Smooth muscle cell (in vitro differentiated cells): Measurements from ENCODE around the gene MANBA. TPM values are rescaled to one million over a fixed set of nuclear protein-coding genes. Genes with fewer than 3 reads are reported as not detected.

Experiments
- DNase-seq: peaks from one replicate; lab custom pipeline; 2025; ENCODE audit not compliant: unreplicated experiment; lab: John Stamatoyannopoulos, UW
- H2AFZ ChIP-seq: fragments of 200-600 bp; sonication (generic); 2 replicates; pipeline ENCODE4 v1.6.0; 2016; ENCODE audit warnings: antibody characterized with exemption, low read depth, mild to moderate bottlenecking
- H3F3A ChIP-seq: fragments of 200-600 bp; sonication (generic); 2 replicates; pipeline ENCODE4 v1.6.0; 2017; ENCODE audit warnings: antibody characterized with exemption, low read depth
- H3K27ac ChIP-seq: fragments of 200-600 bp; sonication (generic); 2 replicates; pipeline ENCODE4 v1.5.1; 2016; ENCODE audit warnings: low read depth, mild to moderate bottlenecking
- H3K27me3 ChIP-seq: fragments of 200-600 bp; sonication (generic); 2 replicates; pipeline ENCODE4 v1.6.1; 2016; ENCODE audit warnings: low read depth, mild to moderate bottlenecking
- H3K36me3 ChIP-seq: fragments of 200-600 bp; sonication (generic); 2 replicates; pipeline ENCODE4 v1.5.1; 2016; ENCODE audit warnings: low read depth
- H3K4me1 ChIP-seq: fragments of 200-600 bp; sonication (generic); 2 replicates; pipeline ENCODE4 v1.5.1; 2016; ENCODE audit warnings: low read depth
- H3K4me2 ChIP-seq: fragments of 200-600 bp; sonication (generic); 2 replicates; pipeline ENCODE4 v1.6.0; 2016; ENCODE audit warnings: mild to moderate bottlenecking
- H3K4me3 ChIP-seq: fragments of 200-600 bp; sonication (generic); 2 replicates; pipeline ENCODE4 v1.5.1; 2016; ENCODE audit warnings: mild to moderate bottlenecking
- H3K79me2 ChIP-seq: fragments of 200-600 bp; sonication (generic); 2 replicates; pipeline ENCODE4 v1.6.0; 2016; ENCODE audit warnings: low read depth, mild to moderate bottlenecking
- H3K9ac ChIP-seq: fragments of 200-600 bp; sonication (generic); 2 replicates; pipeline ENCODE4 v1.6.0; 2016; ENCODE audit warnings: low read depth
- H3K9me3 ChIP-seq: fragments of 200-600 bp; sonication (generic); replicated peaks from 2 replicates; pipeline ENCODE4 v1.5.1; 2016; ENCODE audit warnings: low read depth
- H4K20me1 ChIP-seq: fragments of 200-600 bp; sonication (generic); 2 replicates; pipeline ENCODE4 v1.6.0; 2016; ENCODE audit warnings: low read depth
- CTCF ChIP-seq: fragments of 200-600 bp; sonication (generic); IDR thresholded peaks from 2 replicates; pipeline ENCODE4 v1.5.1; 2017; ENCODE audit warnings: borderline replicate concordance, mild to moderate bottlenecking, antibody characterized with exemption; ENCODE audit not compliant: insufficient read depth, poor library complexity, severe bottlenecking
- WGBS: methylation state at CpG from one replicate; pipeline ENCODE4 v1.1.7; 2016; ENCODE audit warnings: low lambda C conversion rate; 5-methylcytosine and 5-hydroxymethylcytosine counted together
- polyA plus RNA-seq: library from polyadenylated mRNA; unstranded; fragments of >200 nt; fragmentation: Nextera tagmentation; extraction: Ambion mirVana; gene quantifications from 2 replicates; pipeline ENCODE4 v1.2.1, GENCODE V29; 2016
- total RNA-seq: library from RNA; depleted of rRNA; stranded (reverse); fragments of >200 nt; gene quantifications from 2 replicates; pipeline ENCODE4 v1.2.3, GENCODE V29; 2014

MANBA gene
- total and polyA plus RNA-seq, 2 experiments from 2014 or later = 58.1 to 99.9 TPM

- peaks cover 4% of the 10 kb centered on the region for H3K4me1 ChIP-seq
- H3K4me2 ChIP-seq = peak overlapping the region; percentile 18
- no peaks in the 10 kb centered on the region for H3K79me2 ChIP-seq
- H4K20me1 ChIP-seq = no peaks in the 10 kb centered on the region
- no peaks in the 10 kb centered on the region for H3K9me3 ChIP-seq
- H3K27me3 ChIP-seq = no peaks in the 10 kb centered on the region
- peaks cover 8% of the 10 kb centered on the region for H3K36me3 ChIP-seq
- peak overlapping the region; percentile 91 for H3K27ac ChIP-seq
- WGBS = 79% methylated on average over 3 of the region's 3 CpGs
- H2AFZ ChIP-seq = no peak overlapping the region
- no peak overlapping the region for H3K4me3 ChIP-seq
- DNase-seq = no peak
- H3F3A ChIP-seq = peaks cover 11% of the 10 kb centered on the region
- TF ChIP-seq CTCF = no peak
- H3K9ac ChIP-seq = peak overlapping the region; percentile 39
Measured at GRCh38 chr4:102665527-102665926, 95.2 kb downstream of the MANBA start.

GRCh38 chr4:102663073-102663472 lies 97.7 kb downstream of the MANBA start:
- Histone ChIP-seq H4K20me1 (no peaks in the 10 kb centered on the region), H3K27ac (peak overlapping the region; percentile 91), H3F3A (peaks cover 11% of the 10 kb centered on the region), H2AFZ (no peak overlapping the region), H3K9ac (peak overlapping the region; percentile 61), H3K27me3 (no peaks in the 10 kb centered on the region), H3K36me3 (peaks cover 8% of the 10 kb centered on the region), H3K79me2 (no peaks in the 10 kb centered on the region), H3K4me1 (peaks cover 4% of the 10 kb centered on the region), H3K4me3 (no peak overlapping the region), H3K4me2 (peak overlapping the region; percentile 23), H3K9me3 (no peaks in the 10 kb centered on the region)
- WGBS = 4% methylated on average over 1 of the region's 1 CpG
- TF ChIP-seq CTCF = no peak
- no peak for DNase-seq

GRCh38 chr4:102657206-102657605 lies 103.6 kb downstream of the MANBA start:
- 82% methylated on average over 5 of the region's 5 CpGs for WGBS
- Histone ChIP-seq H3K27ac (no peak overlapping the region), H3K79me2 (no peaks in the 10 kb centered on the region), H3K4me3 (no peak overlapping the region), H4K20me1 (no peaks in the 10 kb centered on the region), H2AFZ (no peak overlapping the region), H3F3A (no peaks in the 10 kb centered on the region), H3K4me1 (no peaks in the 10 kb centered on the region), H3K9me3 (no peaks in the 10 kb centered on the region), H3K36me3 (peaks cover 4% of the 10 kb centered on the region), H3K9ac (no peak overlapping the region), H3K4me2 (no peak overlapping the region), H3K27me3 (no peaks in the 10 kb centered on the region)
- DNase-seq = no peak
- no peak for TF ChIP-seq CTCF

GRCh38 chr4:102647117-102647516 lies 113.7 kb downstream of the MANBA start:
- WGBS = 90% methylated on average over 1 of the region's 1 CpG
- no peak overlapping the region for H3K9ac ChIP-seq
- no peak overlapping the region for H2AFZ ChIP-seq
- no peaks in the 10 kb centered on the region for H3K4me1 ChIP-seq
- peaks cover 51% of the 10 kb centered on the region for H3K36me3 ChIP-seq
- H3K79me2 ChIP-seq = no peaks in the 10 kb centered on the region
- no peak for TF ChIP-seq CTCF
- no peak overlapping the region for H3K4me2 ChIP-seq
- no peak overlapping the region for H3K4me3 ChIP-seq
- H3K9me3 ChIP-seq = no peaks in the 10 kb centered on the region
- H3F3A ChIP-seq = peaks cover 6% of the 10 kb centered on the region
- no peaks in the 10 kb centered on the region for H4K20me1 ChIP-seq
- no peak for DNase-seq
- no peaks in the 10 kb centered on the region for H3K27me3 ChIP-seq
- peak overlapping the region; percentile 12 for H3K27ac ChIP-seq
